H1 (cell line): ENCODE results near the gene GSG1L. TPM values are rescaled to one million over a fixed set of nuclear protein-coding genes. Genes with fewer than 3 reads are reported as not detected.

Experiments
- CTCF ChIA-PET: fragments of 300-600 bp; sonication (Branson Sonifier 250); formaldehyde crosslinking; loops from one replicate; lab custom pipeline; 2021; ENCODE audit not compliant: partially characterized antibody; lab: Charles Lee
- POLR2A ChIA-PET: fragments of 300-600 bp; sonication (Branson Sonifier 250); formaldehyde crosslinking; loops from one replicate; lab custom pipeline; 2021; ENCODE audit warnings: inconsistent platforms; ENCODE audit not compliant: partially characterized antibody; lab: Charles Lee
- DNase-seq, 2 experiments: peaks; one replicate each; pipeline versions ENCODE4 v3.0.0 to v3.0.0-alpha.2; 2010 to 2022; ENCODE audit warnings: low spot score in 2 of 2, low read depth in 1 of 2, mixed read lengths in 1 of 2
- FAIRE-seq: peaks from 2 replicates; lab custom pipeline; 2011; peaks lifted over from hg19 to GRCh38; lab: Jason Lieb, UNC
- H2AFZ ChIP-seq: 2 replicates; pipeline ENCODE4 v1.8.1; 2012; ENCODE audit warnings: low read length, inconsistent platforms
- H2AK5ac ChIP-seq: 2 replicates; pipeline ENCODE4 v1.6.1; 2013; ENCODE audit warnings: low read depth, low read length
- H2BK120ac ChIP-seq: replicated peaks from 2 replicates; pipeline ENCODE3; 2013; ENCODE audit warnings: low read depth, low read length, inconsistent platforms
- H2BK12ac ChIP-seq: 2 replicates; pipeline ENCODE4 v1.6.1; 2013; ENCODE audit warnings: low read depth, low read length
- H2BK15ac ChIP-seq: 2 replicates; pipeline ENCODE4 v1.6.1; 2013; ENCODE audit warnings: low read length
- H2BK20ac ChIP-seq: 2 replicates; pipeline ENCODE4 v1.6.1; 2013; ENCODE audit warnings: low read length
- H2BK5ac ChIP-seq: 2 replicates; pipeline ENCODE4 v1.6.1; 2013; ENCODE audit warnings: low read depth, low read length
- H3K14ac ChIP-seq: 2 replicates; pipeline ENCODE4 v1.6.1; 2013; ENCODE audit warnings: inconsistent platforms; ENCODE audit not compliant: insufficient read length
- H3K18ac ChIP-seq: 2 replicates; pipeline ENCODE4 v1.6.1; 2013; ENCODE audit warnings: low read length; ENCODE audit errors: extremely low read depth
- H3K23ac ChIP-seq: 2 replicates; pipeline ENCODE4 v1.6.1; 2013; ENCODE audit warnings: inconsistent platforms; ENCODE audit not compliant: insufficient read length
- H3K23me2 ChIP-seq: 2 replicates; pipeline ENCODE4 v1.6.1; 2013; ENCODE audit warnings: low read depth, low read length
- H3K27ac ChIP-seq: 2 replicates; pipeline ENCODE4 v1.6.1; 2011; ENCODE audit warnings: low read depth, low read length, inconsistent platforms
- H3K27me3 ChIP-seq, 4 experiments: replicated peaks in 1 of 4; 1 replicate in 1 of 4; 2 replicates in 3 of 4; pipeline versions ENCODE4 v1.6.1 to v1.8.1; 2011 to 2013; ENCODE audit warnings: low read length in 3 of 4, mild to moderate bottlenecking in 3 of 4, inconsistent platforms in 2 of 4, mixed read lengths in 2 of 4, moderate library complexity in 1 of 4; ENCODE audit not compliant: control insufficient read depth in 3 of 4, insufficient read depth in 3 of 4; ENCODE audit errors: extremely low read depth in 1 of 4
- H3K36me3 ChIP-seq, 4 experiments: 2 replicates each; pipeline versions ENCODE4 v1.6.1 to v1.8.1; 2011 to 2013; ENCODE audit warnings: mild to moderate bottlenecking in 4 of 4, low read length in 3 of 4, moderate library complexity in 2 of 4, control low read depth in 1 of 4, inconsistent platforms in 1 of 4; ENCODE audit not compliant: insufficient read depth in 4 of 4, control insufficient read depth in 2 of 4
- H3K4ac ChIP-seq: replicated peaks from 2 replicates; pipeline ENCODE3; 2013; ENCODE audit warnings: low read length, low read depth, mixed read lengths, inconsistent platforms; ENCODE audit not compliant: insufficient read length
- H3K4me1 ChIP-seq, 4 experiments: replicated peaks in 1 of 4; 1 replicate in 1 of 4; 2 replicates in 3 of 4; pipeline versions ENCODE4 v1.6.1 to v1.8.1; 2011 to 2013; ENCODE audit warnings: low read length in 3 of 4, inconsistent platforms in 2 of 4, mixed read lengths in 1 of 4; ENCODE audit not compliant: insufficient read depth in 4 of 4, control insufficient read depth in 3 of 4
- H3K4me2 ChIP-seq, 2 experiments: 2 replicates each; pipeline versions ENCODE4 v1.6.1 to v1.8.1; 2011 to 2013; ENCODE audit warnings: low read depth in 2 of 2, low read length in 2 of 2, control low read depth in 1 of 2, inconsistent platforms in 1 of 2, mild to moderate bottlenecking in 1 of 2; ENCODE audit not compliant: insufficient read depth in 1 of 2
- H3K4me3 ChIP-seq, 4 experiments: fragments of 200-600, 300-600 bp in 1 of 4; sonication (generic), shearing (Covaris generic), sonication (Bioruptor Twin) in 1 of 4; 2 replicates each; pipeline versions ENCODE4 v1.5.1 to v1.8.1; 2011 to 2016; ENCODE audit warnings: low read length in 4 of 4, low read depth in 3 of 4, control low read depth in 2 of 4, inconsistent platforms in 2 of 4, mild to moderate bottlenecking in 2 of 4, mixed read lengths in 1 of 4, moderate library complexity in 1 of 4; ENCODE audit not compliant: insufficient read depth in 2 of 4; ENCODE audit errors: extremely low read depth in 1 of 4
- H3K56ac ChIP-seq: replicated peaks from 2 replicates; pipeline ENCODE3; 2013; ENCODE audit warnings: low read depth, mild to moderate bottlenecking, mixed read lengths, low read length, inconsistent platforms; ENCODE audit not compliant: insufficient read length
- H3K79me1 ChIP-seq: 2 replicates; pipeline ENCODE4 v1.6.1; 2013; ENCODE audit warnings: low read depth, low read length, control low read depth
- H3K79me2 ChIP-seq, 2 experiments: 2 replicates each; pipeline versions ENCODE4 v1.6.1 to v1.8.1; 2012 to 2013; ENCODE audit warnings: low read length in 2 of 2, mild to moderate bottlenecking in 2 of 2, inconsistent platforms in 1 of 2; ENCODE audit not compliant: insufficient read depth in 2 of 2, control insufficient read depth in 1 of 2
- H3K9ac ChIP-seq, 4 experiments: replicated peaks in 1 of 4; 1 replicate in 1 of 4; 2 replicates in 3 of 4; pipeline versions ENCODE4 v1.6.1 to v1.8.1; 2011 to 2013; ENCODE audit warnings: low read depth in 3 of 4, low read length in 3 of 4, control low read depth in 2 of 4, mild to moderate bottlenecking in 2 of 4, moderate library complexity in 2 of 4, inconsistent platforms in 1 of 4; ENCODE audit errors: extremely low read depth in 1 of 4
- H3K9me3 ChIP-seq, 2 experiments: 2 replicates each; pipeline versions ENCODE4 v1.6.1 to v1.8.1; 2012 to 2013; ENCODE audit warnings: mild to moderate bottlenecking in 2 of 2, moderate library complexity in 2 of 2, control low read depth in 1 of 2, inconsistent platforms in 1 of 2, low read depth in 1 of 2, low read length in 1 of 2, mixed read lengths in 1 of 2; ENCODE audit not compliant: insufficient read depth in 2 of 2
- H4K20me1 ChIP-seq, 2 experiments: replicated peaks in 1 of 2; 2 replicates each; pipeline versions ENCODE3 to v1.8.1; 2011 to 2013; ENCODE audit warnings: inconsistent platforms in 2 of 2, low read length in 2 of 2, mild to moderate bottlenecking in 1 of 2; ENCODE audit not compliant: insufficient read depth in 2 of 2, control insufficient read depth in 1 of 2
- H4K5ac ChIP-seq: 2 replicates; pipeline ENCODE4 v1.6.1; 2013; ENCODE audit warnings: low read length, low read depth, mixed read lengths, inconsistent platforms; ENCODE audit not compliant: insufficient read length
- H4K8ac ChIP-seq: 2 replicates; pipeline ENCODE4 v1.8.0; 2013; ENCODE audit warnings: mild to moderate bottlenecking, moderate library complexity, low read length, inconsistent platforms; ENCODE audit not compliant: insufficient read depth; ENCODE audit errors: extremely low read depth
- H4K91ac ChIP-seq: replicated peaks from 2 replicates; pipeline ENCODE3; 2013; ENCODE audit warnings: low read length, mixed read lengths, inconsistent platforms; ENCODE audit not compliant: insufficient read length
- TEAD4 ChIP-seq: IDR thresholded peaks from 2 replicates; pipeline ENCODE4 v1.6.1; 2012; ENCODE audit warnings: low read depth, low read length, inconsistent platforms, mixed read lengths
- WGBS, 2 experiments: shearing (Covaris generic) in 1 of 2; methylation state at CpG; one replicate each; pipeline versions ENCODE4 v1.1.6 to v1.1.7; 2013 to 2015; ENCODE audit warnings: low lambda C conversion rate in 2 of 2, mixed read lengths in 2 of 2, inconsistent platforms in 1 of 2, low coverage in 1 of 2, missing lambda C conversion rate in 1 of 2; ENCODE audit not compliant: insufficient replicate concordance in 2 of 2, insufficient coverage in 1 of 2, insufficient read length in 1 of 2; ENCODE audit errors: extremely low coverage in 1 of 2, missing lambda C conversion rate in 1 of 2; 5-methylcytosine and 5-hydroxymethylcytosine counted together
- polyA plus RNA-seq, 7 experiments: library from polyadenylated mRNA; depleted of rRNA in 3 of 7; stranded (reverse) in 5 of 7; unstranded in 2 of 7; fragments of >200 nt in 5 of 7; fragments of 200-250 nt in 2 of 7; gene quantifications; 1 replicate in 5 of 7; 2 replicates in 1 of 7; 4 replicates in 1 of 7; pipeline versions ENCODE4 v1.2.1 to v1.2.3, GENCODE V29; 2011 to 2013; ENCODE audit warnings: missing spikeins in 2 of 7, mixed read lengths in 2 of 7
- total RNA-seq: library from RNA; stranded (reverse); fragmentation: NEBNext Ultra II Directional; extraction: Animal tissue kit (Norgen Biotek cat#: 25700); gene quantifications from 2 replicates; pipeline ENCODE4 v1.2.1, GENCODE V29; 2021

The GSG1L gene
- total and polyA plus RNA-seq, 2 of the 8 experiments (the other 6 are each of a cell fraction or from before 2014, with no cell fraction given), result 0.71 to 1.1 TPM

GRCh38 chr16:27769561-27770255 is 293.8 kb downstream of the GSG1L start:
- Histone ChIP-seq H3K14ac (no peak overlapping the region), H2AFZ (no peak overlapping the region), H2BK5ac (no peak overlapping the region), H3K9ac (no peak overlapping the region), H3K4ac (no peak overlapping the region), H3K27ac (no peak overlapping the region), H2BK12ac (no peak overlapping the region), H3K56ac (no peak overlapping the region), H2BK120ac (no peak overlapping the region), H2BK20ac (no peak overlapping the region), H3K9me3 (peaks cover 2 to 4% of the 10 kb centered on the region in 2 experiments; a peak in 2 of 4 replicates), H4K91ac (no peak overlapping the region), H2AK5ac (no peak overlapping the region), H3K18ac (no peak overlapping the region), H3K23me2 (no peaks in the 10 kb centered on the region), H3K23ac (no peak overlapping the region), H2BK15ac (no peak overlapping the region), H3K4me1 (no peaks in the 10 kb centered on the region), H4K20me1 (no peaks in the 10 kb centered on the region), H3K79me2 (no peaks in the 10 kb centered on the region), H3K4me2 (no peak overlapping the region), H4K8ac (no peak overlapping the region), H3K4me3 (no peak overlapping the region), H4K5ac (no peak overlapping the region), H3K36me3 (no peaks in the 10 kb centered on the region; a peak in 2 of 8 replicates), H3K27me3 (no peaks in the 10 kb centered on the region), H3K79me1 (no peaks in the 10 kb centered on the region)
- WGBS, 2 experiments, result 86% methylated on average over 27 of the region's 27 CpGs; no CpG with 5 or more reads in 1 of the 2 experiments
- no peak for FAIRE-seq
- DNase-seq, result no peak
- POLR2A ChIA-PET, result no interaction called here
- CTCF ChIA-PET, result interaction anchor here (0.7 to 3.7 kb wide), 5 partner anchors 10 to 202 kb away, joined by 3 to 19 read pairs (median 4); no protein-coding TSS in a partner anchor
- no peak for TF ChIP-seq TEAD4
